ENCODE data around the gene MRPL55.

MRPL55 gene

DNA sequence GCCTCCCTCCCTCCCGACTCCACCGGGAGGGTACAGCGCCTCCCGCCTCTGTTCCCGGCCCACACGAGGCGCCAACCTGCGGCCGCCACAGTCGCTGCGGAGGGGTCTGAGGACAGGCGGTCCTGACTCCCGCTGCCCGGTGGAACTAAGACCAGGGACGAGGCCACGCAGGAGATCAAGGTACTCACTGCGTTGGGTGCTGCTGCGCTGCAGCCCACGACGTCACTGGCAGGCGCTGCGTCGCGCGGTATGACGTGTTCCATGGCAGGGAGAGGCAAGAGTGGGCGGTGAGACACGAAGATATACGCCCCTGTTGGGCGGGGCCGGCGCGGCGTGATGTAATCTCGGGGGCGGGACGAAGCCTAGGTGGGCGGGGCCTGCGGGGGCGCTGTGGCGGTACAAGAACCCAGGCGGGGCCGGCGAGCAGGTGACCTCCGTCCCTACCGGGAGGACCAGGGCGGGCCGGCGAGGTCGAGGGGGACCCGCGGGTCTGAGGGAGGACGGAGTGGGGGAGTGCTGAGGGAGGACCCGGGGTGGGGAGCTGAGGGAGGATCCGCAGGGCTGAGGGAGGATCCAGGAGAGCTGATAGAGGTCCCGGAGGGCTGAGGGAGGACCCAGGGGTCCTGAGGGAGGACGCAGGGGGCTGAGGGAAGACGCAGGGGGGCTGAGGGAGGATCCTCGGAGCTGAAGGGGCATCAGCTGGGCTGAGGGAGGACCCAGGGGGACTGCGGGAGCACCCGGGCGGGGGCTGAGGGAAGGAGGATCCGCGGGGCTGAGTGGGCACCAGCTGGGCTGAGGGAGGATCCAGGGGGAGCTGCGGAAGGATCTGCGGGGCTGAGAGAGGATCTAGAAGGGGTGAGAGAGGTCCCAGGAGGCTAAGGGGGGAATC, at the start of gene MRPL55:
Gene MRPL55, minus strand, starts transcription at position 227 of the 889 bp plus-strand sequence. CDS start 1,039 bp downstream, outside the sequence.
- TF ChIP-seq, protein P1, sequence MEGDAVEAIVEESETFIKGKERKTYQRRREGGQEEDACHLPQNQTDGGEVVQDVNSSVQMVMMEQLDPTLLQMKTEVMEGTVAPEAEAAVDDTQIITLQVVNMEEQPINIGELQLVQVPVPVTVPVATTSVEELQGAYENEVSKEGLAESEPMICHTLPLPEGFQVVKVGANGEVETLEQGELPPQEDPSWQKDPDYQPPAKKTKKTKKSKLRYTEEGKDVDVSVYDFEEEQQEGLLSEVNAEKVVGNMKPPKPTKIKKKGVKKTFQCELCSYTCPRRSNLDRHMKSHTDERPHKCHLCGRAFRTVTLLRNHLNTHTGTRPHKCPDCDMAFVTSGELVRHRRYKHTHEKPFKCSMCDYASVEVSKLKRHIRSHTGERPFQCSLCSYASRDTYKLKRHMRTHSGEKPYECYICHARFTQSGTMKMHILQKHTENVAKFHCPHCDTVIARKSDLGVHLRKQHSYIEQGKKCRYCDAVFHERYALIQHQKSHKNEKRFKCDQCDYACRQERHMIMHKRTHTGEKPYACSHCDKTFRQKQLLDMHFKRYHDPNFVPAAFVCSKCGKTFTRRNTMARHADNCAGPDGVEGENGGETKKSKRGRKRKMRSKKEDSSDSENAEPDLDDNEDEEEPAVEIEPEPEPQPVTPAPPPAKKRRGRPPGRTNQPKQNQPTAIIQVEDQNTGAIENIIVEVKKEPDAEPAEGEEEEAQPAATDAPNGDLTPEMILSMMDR (IDR thresholded peaks at IDR 0.05; ENCODE audit: control insufficient read depth, insufficient read depth, low read depth, low read length, missing control alignments), result peak; percentile 17
- DNase-seq (ENCODE audit: low read depth), result peak; percentile 74
- H3K4me3 ChIP-seq (ENCODE audit: control insufficient read depth, low read depth, low read length), result peak within 1 kb of the TSS; percentile 77

DNA sequence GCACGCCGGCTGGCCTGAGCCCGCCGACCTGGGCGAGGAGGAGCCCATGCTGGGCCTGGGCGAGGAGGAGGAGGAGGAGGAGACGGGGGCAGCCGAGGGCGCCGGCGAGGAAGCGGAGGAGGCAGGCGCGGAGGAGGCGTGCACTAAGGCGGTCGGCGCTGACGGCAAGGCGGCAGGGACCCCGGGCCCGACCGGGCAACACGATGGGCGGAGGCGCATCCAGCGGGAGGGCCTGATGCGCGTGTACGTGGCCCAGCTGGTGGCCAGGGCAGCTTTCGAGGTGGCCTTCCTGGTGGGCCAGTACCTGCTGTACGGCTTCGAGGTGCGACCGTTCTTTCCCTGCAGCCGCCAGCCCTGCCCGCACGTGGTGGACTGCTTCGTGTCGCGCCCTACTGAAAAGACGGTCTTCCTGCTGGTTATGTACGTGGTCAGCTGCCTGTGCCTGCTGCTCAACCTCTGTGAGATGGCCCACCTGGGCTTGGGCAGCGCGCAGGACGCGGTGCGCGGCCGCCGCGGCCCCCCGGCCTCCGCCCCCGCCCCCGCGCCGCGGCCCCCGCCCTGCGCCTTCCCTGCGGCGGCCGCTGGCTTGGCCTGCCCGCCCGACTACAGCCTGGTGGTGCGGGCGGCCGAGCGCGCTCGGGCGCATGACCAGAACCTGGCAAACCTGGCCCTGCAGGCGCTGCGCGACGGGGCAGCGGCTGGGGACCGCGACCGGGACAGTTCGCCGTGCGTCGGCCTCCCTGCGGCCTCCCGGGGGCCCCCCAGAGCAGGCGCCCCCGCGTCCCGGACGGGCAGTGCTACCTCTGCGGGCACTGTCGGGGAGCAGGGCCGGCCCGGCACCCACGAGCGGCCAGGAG, 49.3 kb upstream of the MRPL55 start:
- no peak overlapping the region for H3K4me3 ChIP-seq (ENCODE audit: control insufficient read depth, low read depth, low read length)
- TF ChIP-seq, protein P1 (IDR thresholded peaks at IDR 0.05; ENCODE audit: control insufficient read depth, insufficient read depth, low read depth, low read length, missing control alignments), result no peak
- no peak for DNase-seq (ENCODE audit: low read depth)

DNA sequence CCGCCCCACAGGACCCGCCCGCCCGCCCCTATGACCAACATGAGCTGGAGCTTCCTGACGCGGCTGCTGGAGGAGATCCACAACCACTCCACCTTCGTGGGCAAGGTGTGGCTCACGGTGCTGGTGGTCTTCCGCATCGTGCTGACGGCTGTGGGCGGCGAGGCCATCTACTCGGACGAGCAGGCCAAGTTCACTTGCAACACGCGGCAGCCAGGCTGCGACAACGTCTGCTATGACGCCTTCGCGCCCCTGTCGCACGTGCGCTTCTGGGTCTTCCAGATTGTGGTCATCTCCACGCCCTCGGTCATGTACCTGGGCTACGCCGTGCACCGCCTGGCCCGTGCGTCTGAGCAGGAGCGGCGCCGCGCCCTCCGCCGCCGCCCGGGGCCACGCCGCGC, 48.6 kb upstream of the MRPL55 start:
- DNase-seq (ENCODE audit: low read depth), result no peak
- TF ChIP-seq, protein P1 (IDR thresholded peaks at IDR 0.05; ENCODE audit: control insufficient read depth, insufficient read depth, low read depth, low read length, missing control alignments), result no peak
- H3K4me3 ChIP-seq (ENCODE audit: control insufficient read depth, low read depth, low read length), result no peak overlapping the region

GRCh38 chr1:228156941-228157728, 48.0 kb upstream of the MRPL55 start:
- TF ChIP-seq, protein P1 (IDR thresholded peaks at IDR 0.05; ENCODE audit: control insufficient read depth, insufficient read depth, low read depth, low read length, missing control alignments), result no peak
- DNase-seq (ENCODE audit: low read depth), result no peak
- H3K4me3 ChIP-seq (ENCODE audit: control insufficient read depth, low read depth, low read length), result no peak overlapping the region

DNA sequence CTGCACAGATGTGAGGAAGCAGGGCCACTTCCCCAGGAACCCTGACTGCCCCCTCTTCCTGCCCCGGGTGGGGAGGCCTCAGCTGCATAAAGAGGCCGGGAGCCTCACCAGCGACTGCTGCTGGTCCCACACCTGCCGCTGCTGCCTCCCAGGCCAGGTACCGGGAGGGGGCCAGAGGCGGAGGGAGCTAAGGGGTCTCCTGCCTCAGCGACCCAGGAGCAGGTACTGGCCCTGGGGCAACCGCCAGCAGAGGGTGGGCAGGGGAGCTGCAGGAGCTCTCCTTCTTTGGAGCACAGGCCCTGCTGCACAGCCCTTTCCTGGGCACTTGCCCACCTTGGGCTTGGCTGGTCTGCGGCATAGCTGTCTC, 47.4 kb upstream of the MRPL55 start:
- H3K4me3 ChIP-seq (ENCODE audit: control insufficient read depth, low read depth, low read length), result no peak overlapping the region

More for the DNA sequence above, 47.4 kb upstream of the MRPL55 start:
- DNase-seq (ENCODE audit: low read depth), result no peak
- TF ChIP-seq, protein P1 (IDR thresholded peaks at IDR 0.05; ENCODE audit: control insufficient read depth, insufficient read depth, low read depth, low read length, missing control alignments), result no peak
